Keratinocyte (primary cell): ENCODE measurements around the gene ASRGL1. TPM values are rescaled to one million over a fixed set of nuclear protein-coding genes. Genes with fewer than 3 reads are reported as not detected.

Source experiments
- DNase-seq: peaks from one replicate; pipeline ENCODE4 v3.0.0-alpha.2; 2011; ENCODE audit warnings: low read depth, missing footprints, low spot score
- FAIRE-seq: peaks from 2 replicates; lab custom pipeline; 2011; peaks lifted over from hg19 to GRCh38; lab: Jason Lieb, UNC
- H2AFZ ChIP-seq: 2 replicates; pipeline ENCODE4 v1.6.0; 2012; ENCODE audit warnings: low read length, control low read depth, inconsistent platforms; ENCODE audit not compliant: control insufficient read depth
- H3K27ac ChIP-seq: 2 replicates; pipeline ENCODE4 v1.5.1; 2011; ENCODE audit warnings: low read length; ENCODE audit not compliant: control insufficient read depth, insufficient read depth
- H3K27me3 ChIP-seq: 3 replicates; pipeline ENCODE4 v1.6.0; 2011; ENCODE audit warnings: low read length; ENCODE audit not compliant: control insufficient read depth, insufficient read depth; ENCODE audit errors: extremely low read depth
- H3K36me3 ChIP-seq, 2 experiments: 2 replicates in 1 of 2; 3 replicates in 1 of 2; pipeline ENCODE4 v1.5.1; 2011; ENCODE audit warnings: low read length in 2 of 2, mild to moderate bottlenecking in 1 of 2; ENCODE audit not compliant: control insufficient read depth in 2 of 2, insufficient read depth in 2 of 2; ENCODE audit errors: extremely low read depth in 1 of 2
- H3K4me1 ChIP-seq: 3 replicates; pipeline ENCODE4 v1.5.1; 2011; ENCODE audit warnings: low read length; ENCODE audit not compliant: control insufficient read depth, insufficient read depth; ENCODE audit errors: extremely low read depth
- H3K4me2 ChIP-seq: 3 replicates; pipeline ENCODE4 v1.6.0; 2011; ENCODE audit warnings: low read depth, low read length; ENCODE audit not compliant: control insufficient read depth, insufficient read depth; ENCODE audit errors: extremely low read depth
- H3K4me3 ChIP-seq, 3 experiments: fragments of 200-600 bp in 1 of 3; sonication (generic) in 1 of 3; 2 replicates in 2 of 3; 3 replicates in 1 of 3; pipeline ENCODE4 v1.5.1; 2011 to 2016; ENCODE audit warnings: low read length in 3 of 3, mild to moderate bottlenecking in 3 of 3, control low read depth in 2 of 3, inconsistent platforms in 1 of 3, low read depth in 1 of 3, mixed read lengths in 1 of 3, mixed run types in 1 of 3, moderate library complexity in 1 of 3; ENCODE audit not compliant: control insufficient read depth in 2 of 3, insufficient read depth in 2 of 3; ENCODE audit errors: extremely low read depth in 1 of 3
- H3K79me2 ChIP-seq: 2 replicates; pipeline ENCODE4 v1.6.0; 2012; ENCODE audit warnings: low read length; ENCODE audit not compliant: control insufficient read depth, insufficient read depth
- H3K9ac ChIP-seq: 3 replicates; pipeline ENCODE4 v1.6.0; 2011; ENCODE audit warnings: low read length; ENCODE audit not compliant: control insufficient read depth, insufficient read depth; ENCODE audit errors: extremely low read depth
- H3K9me1 ChIP-seq: 3 replicates; pipeline ENCODE4 v1.6.0; 2011; ENCODE audit warnings: low read length; ENCODE audit not compliant: control insufficient read depth, insufficient read depth; ENCODE audit errors: extremely low read depth
- H3K9me3 ChIP-seq: 2 replicates; pipeline ENCODE4 v1.5.1; 2012; ENCODE audit warnings: low read depth, low read length; ENCODE audit not compliant: control insufficient read depth
- H4K20me1 ChIP-seq: 3 replicates; pipeline ENCODE4 v1.6.0; 2011; ENCODE audit warnings: low read length; ENCODE audit not compliant: control insufficient read depth, insufficient read depth; ENCODE audit errors: extremely low read depth
- EZH2 ChIP-seq: IDR thresholded peaks from one replicate; pipeline ENCODE4 v1.6.1; 2012; ENCODE audit warnings: inconsistent platforms, mild to moderate bottlenecking, low read length, moderate library complexity
- dilution Hi-C: fragments of 300-500 bp; cut with MboI; formaldehyde crosslinking; loops from one replicate; pipeline ENCODE4 v1.7.0; 2020; ENCODE audit warnings: low sequenced_read_pairs; ENCODE audit not compliant: extremely low pct_ligation_motif_present
- polyA plus RNA-seq, 5 experiments: library from polyadenylated mRNA; depleted of rRNA in 3 of 5; stranded (reverse) in 3 of 5; stranded (forward) in 1 of 5; unstranded in 1 of 5; fragments of >200 nt; gene quantifications; 1 replicate in 1 of 5; 2 replicates in 3 of 5; 3 replicates in 1 of 5; pipeline versions ENCODE4 v1.2.1 to v1.2.3, GENCODE V29; 2011 to 2012; ENCODE audit warnings: missing spikeins in 2 of 5, low read depth in 1 of 5, low replicate concordance in 1 of 5
- TF ChIP-seq, protein P1 (sequence below), 3 experiments: IDR thresholded peaks in 1 of 3; conservative IDR thresholded peaks in 1 of 3; optimal IDR thresholded peaks in 1 of 3; 2 replicates in 2 of 3; 3 replicates in 1 of 3; pipeline versions ENCODE3 to v1.5.1; 2011; ENCODE audit warnings: low read length in 3 of 3, mild to moderate bottlenecking in 3 of 3, moderate library complexity in 2 of 3, control low read depth in 1 of 3, inconsistent platforms in 1 of 3; ENCODE audit not compliant: insufficient read depth in 2 of 3; ENCODE audit errors: extremely low read depth in 1 of 3

ASRGL1 gene
- polyA plus RNA-seq, 1 donor (not counting 4 experiments of a cell fraction or from before 2014, with no cell fraction given), result 0.05 TPM

DNA sequence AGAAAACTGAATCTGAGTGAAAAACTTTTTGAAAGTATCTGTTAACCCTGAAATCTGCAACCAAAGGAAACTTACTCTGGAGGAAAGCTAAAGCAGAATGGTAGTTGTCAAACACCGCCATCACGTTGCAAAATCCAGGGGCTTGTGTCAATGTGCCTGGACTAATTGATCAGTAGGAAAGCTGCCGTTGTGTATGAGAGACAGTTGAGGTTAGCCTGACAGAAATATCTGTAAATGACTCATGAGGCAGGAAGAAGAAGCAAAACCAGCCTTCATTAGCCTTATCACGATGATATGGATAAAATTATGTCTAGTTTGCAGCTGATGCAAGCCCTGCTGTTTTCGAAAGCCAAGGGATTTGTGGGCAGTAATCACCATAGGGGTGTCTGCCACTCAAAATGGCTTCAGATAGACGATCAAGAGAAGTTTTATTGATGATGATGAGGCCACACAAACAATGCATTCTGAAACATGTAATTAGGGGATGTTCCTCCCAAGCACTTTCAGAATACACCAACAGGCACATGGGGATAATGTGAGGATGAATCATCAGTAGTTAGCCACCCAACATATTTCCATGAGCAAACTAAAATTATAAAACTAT lies 90.5 kb downstream of the ASRGL1 start:
- H3K27ac ChIP-seq, result no peak overlapping the region
- H3K9me1 ChIP-seq, result peaks cover 4% of the 10 kb centered on the region
- no peak overlapping the region for H3K4me3 ChIP-seq
- H3K4me1 ChIP-seq, result peaks cover 10% of the 10 kb centered on the region
- H3K79me2 ChIP-seq, result no peaks in the 10 kb centered on the region
- TF ChIP-seq, protein P1, sequence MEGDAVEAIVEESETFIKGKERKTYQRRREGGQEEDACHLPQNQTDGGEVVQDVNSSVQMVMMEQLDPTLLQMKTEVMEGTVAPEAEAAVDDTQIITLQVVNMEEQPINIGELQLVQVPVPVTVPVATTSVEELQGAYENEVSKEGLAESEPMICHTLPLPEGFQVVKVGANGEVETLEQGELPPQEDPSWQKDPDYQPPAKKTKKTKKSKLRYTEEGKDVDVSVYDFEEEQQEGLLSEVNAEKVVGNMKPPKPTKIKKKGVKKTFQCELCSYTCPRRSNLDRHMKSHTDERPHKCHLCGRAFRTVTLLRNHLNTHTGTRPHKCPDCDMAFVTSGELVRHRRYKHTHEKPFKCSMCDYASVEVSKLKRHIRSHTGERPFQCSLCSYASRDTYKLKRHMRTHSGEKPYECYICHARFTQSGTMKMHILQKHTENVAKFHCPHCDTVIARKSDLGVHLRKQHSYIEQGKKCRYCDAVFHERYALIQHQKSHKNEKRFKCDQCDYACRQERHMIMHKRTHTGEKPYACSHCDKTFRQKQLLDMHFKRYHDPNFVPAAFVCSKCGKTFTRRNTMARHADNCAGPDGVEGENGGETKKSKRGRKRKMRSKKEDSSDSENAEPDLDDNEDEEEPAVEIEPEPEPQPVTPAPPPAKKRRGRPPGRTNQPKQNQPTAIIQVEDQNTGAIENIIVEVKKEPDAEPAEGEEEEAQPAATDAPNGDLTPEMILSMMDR (optimal IDR thresholded peaks at IDR 0.05 in 1 of 3, IDR thresholded peaks at IDR 0.05 in 1 of 3, conservative IDR thresholded peaks at IDR 0.05 in 1 of 3; ENCODE audit: extremely low read depth in 1 of 3, insufficient read depth in 2 of 3, low read length in 3 of 3), result no peak
- TF ChIP-seq EZH2, result no peak
- dilution Hi-C loops, result no loop called here
- no peaks in the 10 kb centered on the region for H3K36me3 ChIP-seq
- no peaks in the 10 kb centered on the region for H3K9me3 ChIP-seq
- DNase-seq (no peak), FAIRE-seq (no peak)
- H2AFZ ChIP-seq, result no peak overlapping the region
- H4K20me1 ChIP-seq, result no peaks in the 10 kb centered on the region
- peak overlapping the region; percentile 13 for H3K4me2 ChIP-seq
- peaks cover 9% of the 10 kb centered on the region for H3K27me3 ChIP-seq
- H3K9ac ChIP-seq, result no peak overlapping the region

GRCh38 chr11:62428871-62429560 lies 91.8 kb downstream of the ASRGL1 start:
- no peak for TF ChIP-seq EZH2
- TF ChIP-seq, protein P1 (optimal IDR thresholded peaks at IDR 0.05 in 1 of 3, IDR thresholded peaks at IDR 0.05 in 1 of 3, conservative IDR thresholded peaks at IDR 0.05 in 1 of 3; ENCODE audit: extremely low read depth in 1 of 3, insufficient read depth in 2 of 3, low read length in 3 of 3), result no peak
- H2AFZ ChIP-seq, result no peak overlapping the region
- no peak overlapping the region for H3K9ac ChIP-seq
- FAIRE-seq, result no peak
- no peaks in the 10 kb centered on the region for H3K9me3 ChIP-seq
- H3K9me1 ChIP-seq, result peaks cover 4% of the 10 kb centered on the region
- H3K27me3 ChIP-seq, result no peaks in the 10 kb centered on the region
- H3K4me2 ChIP-seq, result no peak overlapping the region
- dilution Hi-C loops, result no loop called here
- H3K4me1 ChIP-seq, result peaks cover 10% of the 10 kb centered on the region
- no peak overlapping the region for H3K4me3 ChIP-seq
- H3K36me3 ChIP-seq, result no peaks in the 10 kb centered on the region
- no peak for DNase-seq
- H3K27ac ChIP-seq, result no peak overlapping the region
- no peaks in the 10 kb centered on the region for H3K79me2 ChIP-seq
- H4K20me1 ChIP-seq, result no peaks in the 10 kb centered on the region
